Pancreas (tissue), 10 donors: ENCODE data around the gene TRNT1. TPM values are rescaled to one million over a fixed set of nuclear protein-coding genes. Genes with fewer than 3 reads are reported as not detected.

Experiments used
- ATAC-seq, 4 donors: fragments of 200-7000 bp; cut with Tn5 transposase; one replicate each; pipeline versions ENCODE4 v1.8.0 to v1.9.1; 2020; ENCODE audit warnings: mild to moderate bottlenecking in 4 of 4, moderate library complexity in 4 of 4
- DNase-seq, 6 donors: peaks; one replicate each; pipeline ENCODE4 v3.0.0-alpha.2; 2020
- FAIRE-seq: peaks from 2 replicates; lab custom pipeline; 2012; peaks lifted over from hg19 to GRCh38; lab: Jason Lieb, UNC
- H3K27ac ChIP-seq, 4 donors: fragments of 200-600 bp; sonication (generic); 1 replicate in 3 of 4; 2 replicates in 1 of 4; pipeline versions ENCODE4 v1.5.0 to v1.8.0; 2020
- H3K27me3 ChIP-seq, 4 donors: fragments of 200-600 bp; one replicate each; pipeline ENCODE4 v1.8.0; 2021
- H3K36me3 ChIP-seq, 3 donors: fragments of 200-600 bp; sonication (generic) in 1 of 3; one replicate each; pipeline versions ENCODE4 v1.5.0 to v1.8.0; 2020 to 2021
- H3K4me1 ChIP-seq, 3 donors: fragments of 200-600 bp; one replicate each; pipeline ENCODE4 v1.8.0; 2021
- H3K4me3 ChIP-seq, 4 donors: fragments of 200-600 bp; sonication (generic) in 2 of 4; one replicate each; pipeline versions ENCODE4 v1.5.0 to v1.8.0; 2020 to 2021
- H3K9me3 ChIP-seq, 4 donors: fragments of 200-600 bp; one replicate each; pipeline ENCODE4 v1.8.0; 2021
- CTCF ChIP-seq, 4 donors: fragments of 200-600 bp; sonication (generic) in 3 of 4; IDR thresholded peaks; one replicate each; pipeline versions ENCODE4 v1.5.0 to v1.8.0; 2021; ENCODE audit warnings: antibody characterized with exemption in 4 of 4
- WGBS, 2 donors: extraction: QIAGEN DNeasy Blood & Tissue Kit; methylation state at CpG; one replicate each; pipeline ENCODE4 v1.1.7; 2013; 5-methylcytosine and 5-hydroxymethylcytosine counted together
- intact Hi-C, 3 donors: fragments of 100-400 bp; cut with DNase I; formaldehyde crosslinking; loops; one replicate each; pipeline versions ENCODE4 v1.11.1 to v1.14.2; 2022
- polyA plus RNA-seq, 2 donors: library from polyadenylated mRNA; stranded (reverse); fragments of 200-250 nt; gene quantifications; one replicate each; pipeline ENCODE4 v1.2.3, GENCODE V29; 2013
- total RNA-seq, 6 donors: library from RNA; stranded (reverse); fragmentation: NEBNext Ultra II Directional in 4 of 6; extraction: Animal tissue kit (Norgen Biotek cat#: 25700) in 4 of 6; gene quantifications; one replicate each; pipeline versions ENCODE4 v1.2.1 to v1.2.4, GENCODE V29; 2021 to 2023
- donor health status: healthy with polysubstance abuse.
- donor health status: DM: no; HTN: no; CAD: no; lungs with moderate emphysema.
- donor health status: DM: no; HTN: no; CAD: no.
- donor health status: control.
- donor health status: control.
- donor health status: Bipolar disorder and iron deficiency.
- donor health status: DM: yes; HTN: yes; CAD: no.
- donor health status: DM: no; HTN: no; CAD: no.
- donor health status: DM: no; HTN: no; CAD: no.
- donor health status: DM: yes; HTN: yes; CAD: no.

The TRNT1 gene
- total and polyA plus RNA-seq, 8 donors = 7.6 to 11.5 (median 8.4) TPM

GRCh38 chr3:3179407-3180094 is 52.8 kb downstream of the TRNT1 start, which contains the start of gene CRBN:
TSS of gene CRBN (minus strand) at chr3:3179691. CDS start at chr3:3179687, 4 bp downstream.
- DNase-seq (peak; percentile 81 to 94 (median 88)), ATAC-seq (peak; percentile 99 to 100 (median 100)), FAIRE-seq (no peak)
- 1% methylated on average over 47 to 56 of the region's 56 CpGs for WGBS, 2 donors
- Histone ChIP-seq H3K27ac (peak within 1 kb of the TSS in 3 of 4 donors; percentile 25 to 76 (median 58)), H3K27me3 (no peaks in the 10 kb centered on the region), H3K9me3 (no peaks in the 10 kb centered on the region), H3K36me3 (peaks cover 0 to 7% (median 0%) of the 10 kb centered on the region in 3 donors), H3K4me1 (peaks cover 7 to 16% (median 11%) of the 10 kb centered on the region in 3 donors), H3K4me3 (peak within 1 kb of the TSS; percentile 85 to 100 (median 96))
- peak; percentile 95 to 100 (median 99) for TF ChIP-seq CTCF (IDR thresholded peaks at IDR 0.05)
- intact Hi-C loops = no loop called here

GRCh38 chr3:3180456-3180855 is 53.7 kb downstream of the TRNT1 start:
- no peak overlapping the region for H3K27ac ChIP-seq
- H3K36me3 ChIP-seq = no peaks in the 10 kb centered on the region
- no peak for ATAC-seq
- TF ChIP-seq CTCF (IDR thresholded peaks at IDR 0.05) = no peak
- no peak for DNase-seq
- H3K4me1 ChIP-seq = peaks cover 7 to 16% (median 11%) of the 10 kb centered on the region in 3 donors
- no peak for FAIRE-seq
- no peak overlapping the region for H3K4me3 ChIP-seq
- no peaks in the 10 kb centered on the region for H3K27me3 ChIP-seq
- no peaks in the 10 kb centered on the region for H3K9me3 ChIP-seq
- WGBS, 2 donors = 66 to 74% methylated on average over 9 of the region's 9 CpGs
- intact Hi-C loops = no loop called here

DNA sequence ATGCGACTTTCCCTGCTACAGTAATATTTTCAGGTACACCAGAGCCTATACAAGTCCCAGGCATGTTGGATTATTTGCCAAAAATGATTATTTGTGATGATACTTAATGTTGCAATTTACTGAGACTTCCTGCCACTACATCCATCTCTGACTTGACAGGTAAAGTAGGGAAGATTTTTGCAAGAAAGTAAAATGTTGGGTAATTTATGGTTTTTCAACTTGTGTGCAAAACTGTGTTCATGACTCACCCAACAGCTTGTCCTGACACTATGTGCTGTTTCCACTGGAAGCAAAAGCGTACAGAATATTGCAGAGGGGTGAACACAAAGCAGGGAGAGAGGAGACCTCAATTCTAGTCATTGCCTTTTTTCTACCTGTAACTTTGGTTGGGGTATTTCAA is 58.1 kb downstream of the TRNT1 start:
- no peak overlapping the region for H3K4me3 ChIP-seq
- WGBS, 2 donors = 31 to 47% methylated on average over 2 of the region's 2 CpGs
- ATAC-seq (no peak), FAIRE-seq (no peak), DNase-seq (no peak)
- intact Hi-C loops = no loop called here
- TF ChIP-seq CTCF (IDR thresholded peaks at IDR 0.05) = no peak
- peaks cover 0 to 2% (median 0%) of the 10 kb centered on the region in 3 donors for H3K4me1 ChIP-seq
- no peaks in the 10 kb centered on the region for H3K27me3 ChIP-seq
- no peaks in the 10 kb centered on the region for H3K36me3 ChIP-seq
- no peak overlapping the region for H3K27ac ChIP-seq
- H3K9me3 ChIP-seq = no peaks in the 10 kb centered on the region

GRCh38 chr3:3189102-3189727 is 62.5 kb downstream of the TRNT1 start:
- intact Hi-C loops = no loop called here
- WGBS, 2 donors = 15 to 36% methylated on average over 1 of the region's 1 CpG
- no peaks in the 10 kb centered on the region for H3K9me3 ChIP-seq
- no peak for TF ChIP-seq CTCF (IDR thresholded peaks at IDR 0.05)
- ATAC-seq (no peak), DNase-seq (no peak), FAIRE-seq (no peak)
- H3K4me1 ChIP-seq = no peaks in the 10 kb centered on the region
- no peaks in the 10 kb centered on the region for H3K27me3 ChIP-seq
- no peak overlapping the region for H3K4me3 ChIP-seq
- no peaks in the 10 kb centered on the region for H3K36me3 ChIP-seq
- no peak overlapping the region for H3K27ac ChIP-seq
